ENCODE results near the gene ZFX. TPM values are rescaled to one million over a fixed set of nuclear protein-coding genes. Genes with fewer than 3 reads are reported as not detected.

ZFX gene
- total and polyA plus RNA-seq, 10 of the 15 experiments (the other 5 are each of a cell fraction or from before 2014, with no cell fraction given): 6.8 to 40.9 (median 24.6) TPM

DNA sequence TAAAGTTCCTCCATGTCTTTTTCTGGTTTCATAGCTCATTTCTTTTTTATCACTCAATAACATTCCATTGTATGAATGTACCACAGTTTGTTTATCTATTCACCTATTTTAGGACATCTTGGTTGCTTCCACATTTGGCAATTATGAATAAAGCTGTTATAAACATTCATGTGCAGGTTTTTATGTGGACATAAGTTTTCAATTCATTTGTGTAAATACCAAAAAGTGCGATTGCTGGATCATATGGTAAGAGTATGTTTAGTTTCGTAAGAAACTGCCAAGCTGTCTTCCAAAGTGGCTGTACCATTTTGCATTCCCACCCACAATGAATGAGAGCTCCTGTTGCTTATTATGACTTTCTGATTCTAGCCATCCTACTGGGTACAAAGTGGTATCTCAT lies 36.3 kb upstream of the ZFX start:
- RAD21 ChIA-PET (ENCODE audit: unreplicated experiment): no interaction called here
- Histone ChIP-seq H3K4me2 (ENCODE audit: control insufficient read depth, insufficient read depth) (no peak overlapping the region), H3K36me3 (ENCODE audit: control insufficient read depth in 2 of 2, insufficient read depth in 2 of 2, low read length in 1 of 2) (no peaks in the 10 kb centered on the region), H2AFZ (ENCODE audit: control insufficient read depth, low read depth, low read length) (no peak overlapping the region), H3K4me1 (ENCODE audit: control insufficient read depth, insufficient read depth, low read length) (no peaks in the 10 kb centered on the region), H3K4me3 (no peak overlapping the region), H3K27me3 (replicated peaks in 1 of 2; ENCODE audit: control insufficient read depth in 2 of 2, insufficient read depth in 2 of 2, low read length in 1 of 2) (no peaks in the 10 kb centered on the region), H3K9ac (ENCODE audit: control insufficient read depth, insufficient read depth, low read length) (no peak overlapping the region), H3K9me3 (replicated peaks; ENCODE audit: control insufficient read depth, insufficient read depth, low read length) (no peaks in the 10 kb centered on the region), H3K79me2 (ENCODE audit: control insufficient read depth, insufficient read depth, low read length) (no peaks in the 10 kb centered on the region), H4K20me1 (ENCODE audit: control insufficient read depth, insufficient read depth) (no peaks in the 10 kb centered on the region), H3K27ac (ENCODE audit: control insufficient read depth, insufficient read depth) (no peak overlapping the region)
- DNase-seq (ENCODE audit: low read depth, low spot score) (no peak), FAIRE-seq (no peak), ATAC-seq (no peak)
- intact Hi-C loops (cut with micrococcal nuclease; ENCODE audit: unreplicated experiment) (no loop called here), in situ Hi-C loops (cut with MboI) (no loop called here)
- POLR2A ChIA-PET: interaction anchor here (0.5 kb wide), 1 partner anchor 492 kb away, joined by 3 read pairs; no protein-coding TSS in a partner anchor
- SMC1A ChIA-PET (ENCODE audit: uncharacterized antibody, unreplicated experiment): no interaction called here
- BruUV-seq (replicated peaks): no TSS peak
- TF ChIP-seq SUZ12 (IDR thresholded peaks at IDR 0.05; ENCODE audit: unreplicated experiment): no peak
- TF ChIP-seq RCOR1 (conservative IDR thresholded peaks at IDR 0.05; ENCODE audit: low read depth, low read length): no peak
- no peak for TF ChIP-seq ATF7 (IDR thresholded peaks at IDR 0.05; ENCODE audit: low read depth)
- TF ChIP-seq SPI1 (IDR thresholded peaks at IDR 0.05; ENCODE audit: borderline replicate concordance, insufficient read depth, low read depth, low read length): no peak
- TF ChIP-seq MEF2B (IDR thresholded peaks at IDR 0.05; ENCODE audit: partially characterized antibody, poor library complexity, severe bottlenecking): no peak
- TF ChIP-seq MYC (IDR thresholded peaks at IDR 0.05; ENCODE audit: insufficient read depth, insufficient read length, insufficient replicate concordance, low read length, severe bottlenecking): no peak
- TF ChIP-seq FOXM1 (IDR thresholded peaks at IDR 0.05; ENCODE audit: low read depth, low read length): no peak
- TF ChIP-seq, protein P1, sequence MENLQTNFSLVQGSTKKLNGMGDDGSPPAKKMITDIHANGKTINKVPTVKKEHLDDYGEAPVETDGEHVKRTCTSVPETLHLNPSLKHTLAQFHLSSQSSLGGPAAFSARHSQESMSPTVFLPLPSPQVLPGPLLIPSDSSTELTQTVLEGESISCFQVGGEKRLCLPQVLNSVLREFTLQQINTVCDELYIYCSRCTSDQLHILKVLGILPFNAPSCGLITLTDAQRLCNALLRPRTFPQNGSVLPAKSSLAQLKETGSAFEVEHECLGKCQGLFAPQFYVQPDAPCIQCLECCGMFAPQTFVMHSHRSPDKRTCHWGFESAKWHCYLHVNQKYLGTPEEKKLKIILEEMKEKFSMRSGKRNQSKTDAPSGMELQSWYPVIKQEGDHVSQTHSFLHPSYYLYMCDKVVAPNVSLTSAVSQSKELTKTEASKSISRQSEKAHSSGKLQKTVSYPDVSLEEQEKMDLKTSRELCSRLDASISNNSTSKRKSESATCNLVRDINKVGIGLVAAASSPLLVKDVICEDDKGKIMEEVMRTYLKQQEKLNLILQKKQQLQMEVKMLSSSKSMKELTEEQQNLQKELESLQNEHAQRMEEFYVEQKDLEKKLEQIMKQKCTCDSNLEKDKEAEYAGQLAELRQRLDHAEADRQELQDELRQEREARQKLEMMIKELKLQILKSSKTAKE (IDR thresholded peaks at IDR 0.05; ENCODE audit: low read depth, poor library complexity, severe bottlenecking): no peak
- TF ChIP-seq, protein P2, sequence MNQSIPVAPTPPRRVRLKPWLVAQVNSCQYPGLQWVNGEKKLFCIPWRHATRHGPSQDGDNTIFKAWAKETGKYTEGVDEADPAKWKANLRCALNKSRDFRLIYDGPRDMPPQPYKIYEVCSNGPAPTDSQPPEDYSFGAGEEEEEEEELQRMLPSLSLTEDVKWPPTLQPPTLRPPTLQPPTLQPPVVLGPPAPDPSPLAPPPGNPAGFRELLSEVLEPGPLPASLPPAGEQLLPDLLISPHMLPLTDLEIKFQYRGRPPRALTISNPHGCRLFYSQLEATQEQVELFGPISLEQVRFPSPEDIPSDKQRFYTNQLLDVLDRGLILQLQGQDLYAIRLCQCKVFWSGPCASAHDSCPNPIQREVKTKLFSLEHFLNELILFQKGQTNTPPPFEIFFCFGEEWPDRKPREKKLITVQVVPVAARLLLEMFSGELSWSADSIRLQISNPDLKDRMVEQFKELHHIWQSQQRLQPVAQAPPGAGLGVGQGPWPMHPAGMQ (IDR thresholded peaks at IDR 0.05; ENCODE audit: borderline replicate concordance): no peak
- no peak for TF ChIP-seq GABPA (IDR thresholded peaks at IDR 0.05; ENCODE audit: low read depth)
- TF ChIP-seq SUPT20H (IDR thresholded peaks at IDR 0.05; ENCODE audit: borderline replicate concordance, control insufficient read depth, low read depth, low read length): no peak
- no peak for TF ChIP-seq CHD1 (IDR thresholded peaks at IDR 0.05; ENCODE audit: low read depth, low read length)
- TF ChIP-seq TARDBP (IDR thresholded peaks at IDR 0.05; ENCODE audit: borderline replicate concordance): no peak
- TF ChIP-seq SP1 (IDR thresholded peaks at IDR 0.05; ENCODE audit: low read depth, low read length): no peak
- TF ChIP-seq, protein P3, sequence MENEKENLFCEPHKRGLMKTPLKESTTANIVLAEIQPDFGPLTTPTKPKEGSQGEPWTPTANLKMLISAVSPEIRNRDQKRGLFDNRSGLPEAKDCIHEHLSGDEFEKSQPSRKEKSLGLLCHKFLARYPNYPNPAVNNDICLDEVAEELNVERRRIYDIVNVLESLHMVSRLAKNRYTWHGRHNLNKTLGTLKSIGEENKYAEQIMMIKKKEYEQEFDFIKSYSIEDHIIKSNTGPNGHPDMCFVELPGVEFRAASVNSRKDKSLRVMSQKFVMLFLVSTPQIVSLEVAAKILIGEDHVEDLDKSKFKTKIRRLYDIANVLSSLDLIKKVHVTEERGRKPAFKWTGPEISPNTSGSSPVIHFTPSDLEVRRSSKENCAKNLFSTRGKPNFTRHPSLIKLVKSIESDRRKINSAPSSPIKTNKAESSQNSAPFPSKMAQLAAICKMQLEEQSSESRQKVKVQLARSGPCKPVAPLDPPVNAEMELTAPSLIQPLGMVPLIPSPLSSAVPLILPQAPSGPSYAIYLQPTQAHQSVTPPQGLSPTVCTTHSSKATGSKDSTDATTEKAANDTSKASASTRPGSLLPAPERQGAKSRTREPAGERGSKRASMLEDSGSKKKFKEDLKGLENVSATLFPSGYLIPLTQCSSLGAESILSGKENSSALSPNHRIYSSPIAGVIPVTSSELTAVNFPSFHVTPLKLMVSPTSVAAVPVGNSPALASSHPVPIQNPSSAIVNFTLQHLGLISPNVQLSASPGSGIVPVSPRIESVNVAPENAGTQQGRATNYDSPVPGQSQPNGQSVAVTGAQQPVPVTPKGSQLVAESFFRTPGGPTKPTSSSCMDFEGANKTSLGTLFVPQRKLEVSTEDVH (IDR thresholded peaks at IDR 0.05; ENCODE audit: low read depth, partially characterized antibody): no peak
- TF ChIP-seq, protein P4, sequence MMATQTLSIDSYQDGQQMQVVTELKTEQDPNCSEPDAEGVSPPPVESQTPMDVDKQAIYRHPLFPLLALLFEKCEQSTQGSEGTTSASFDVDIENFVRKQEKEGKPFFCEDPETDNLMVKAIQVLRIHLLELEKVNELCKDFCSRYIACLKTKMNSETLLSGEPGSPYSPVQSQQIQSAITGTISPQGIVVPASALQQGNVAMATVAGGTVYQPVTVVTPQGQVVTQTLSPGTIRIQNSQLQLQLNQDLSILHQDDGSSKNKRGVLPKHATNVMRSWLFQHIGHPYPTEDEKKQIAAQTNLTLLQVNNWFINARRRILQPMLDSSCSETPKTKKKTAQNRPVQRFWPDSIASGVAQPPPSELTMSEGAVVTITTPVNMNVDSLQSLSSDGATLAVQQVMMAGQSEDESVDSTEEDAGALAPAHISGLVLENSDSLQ (IDR thresholded peaks at IDR 0.05): no peak
- no peak for TF ChIP-seq MTA3 (IDR thresholded peaks at IDR 0.05; ENCODE audit: borderline replicate concordance, low read length)
- WGBS (ENCODE audit: insufficient coverage, insufficient replicate concordance, low lambda C conversion rate, missing lambda C conversion rate): 71% methylated on average over 2 of the region's 2 CpGs
- CTCF ChIA-PET: interaction anchor here (1.3 kb wide), 1 partner anchor 24 kb away, joined by 3 read pairs; no protein-coding TSS in a partner anchor
